ENCODE results near the gene CALCB. TPM values are rescaled to one million over a fixed set of nuclear protein-coding genes. Genes with fewer than 3 reads are reported as not detected.
A peak's percentile ranks its signal among the peaks of the same experiment; 100 is the strongest.

Gene CALCB
- total and polyA plus RNA-seq, 2 of the 4 experiments (the other 2 are of a cell fraction), result not detected

DNA sequence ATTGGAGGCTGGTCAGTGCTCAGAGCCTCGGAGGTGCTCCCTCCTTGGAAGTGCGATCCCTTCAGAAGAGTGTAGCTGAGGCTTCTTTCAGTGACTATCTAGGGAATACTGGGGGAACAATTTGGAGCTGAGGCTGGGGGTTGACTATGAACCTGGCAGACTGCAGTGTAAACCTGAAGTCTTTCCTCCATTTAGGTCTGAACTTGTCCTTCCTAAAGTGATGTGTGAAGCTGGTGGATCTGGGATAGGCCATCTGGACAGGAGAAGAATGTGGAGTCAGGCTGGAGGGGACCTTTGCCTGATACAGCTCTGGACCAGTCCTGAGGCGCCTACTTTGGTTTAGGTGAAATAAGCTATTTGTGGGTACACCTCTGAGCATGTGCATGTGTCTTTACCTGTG lies 37.8 kb downstream of the CALCB start:
- no peak overlapping the region for H3K14ac ChIP-seq (replicated peaks; ENCODE audit: low read depth, low read length)
- H3K27ac ChIP-seq (ENCODE audit: insufficient read depth, low read length), result no peak overlapping the region
- H3K9ac ChIP-seq (ENCODE audit: low read depth, low read length), result no peak overlapping the region
- peaks cover 0 to 12% of the 10 kb centered on the region in 2 experiments; a peak in 1 of 4 replicates for H3K79me1 ChIP-seq (ENCODE audit: low read depth in 1 of 2, low read length in 2 of 2)
- peaks cover 23% of the 10 kb centered on the region for H3K4me1 ChIP-seq (ENCODE audit: control insufficient read depth, insufficient read depth, low read length)
- no peak overlapping the region for H4K5ac ChIP-seq (ENCODE audit: low read depth, low read length)
- no peak overlapping the region for H4K8ac ChIP-seq (ENCODE audit: low read depth in 2 of 2, low read length in 2 of 2)
- no peak overlapping the region for H3K23ac ChIP-seq (ENCODE audit: low read depth, low read length)
- no TSS peak for BruUV-seq (replicated peaks)
- no peaks in the 10 kb centered on the region for H3K36me3 ChIP-seq (ENCODE audit: control insufficient read depth, insufficient read depth, low read length)
- intact Hi-C loops (cut with micrococcal nuclease), result no loop called here
- dilution Hi-C loops (cut with HindIII; ENCODE audit: low sequenced_read_pairs, unreplicated experiment), result no loop called here
- no peak for ATAC-seq (ENCODE audit: low read depth)
- no peak overlapping the region for H3K4me2 ChIP-seq (ENCODE audit: low read depth, low read length)
- H2BK15ac ChIP-seq (ENCODE audit: low read depth, low read length), result peak overlapping the region; percentile 45; the same call in 2 of the 3 replicates
- WGBS, 2 experiments (ENCODE audit: extremely low coverage in 2 of 2, insufficient read length in 1 of 2), result no CpG with 5 or more reads among the region's 3 CpGs
- H3K4me3 ChIP-seq (ENCODE audit: insufficient read depth, low read depth, low read length), result no peak overlapping the region
- TF ChIP-seq, protein P1, sequence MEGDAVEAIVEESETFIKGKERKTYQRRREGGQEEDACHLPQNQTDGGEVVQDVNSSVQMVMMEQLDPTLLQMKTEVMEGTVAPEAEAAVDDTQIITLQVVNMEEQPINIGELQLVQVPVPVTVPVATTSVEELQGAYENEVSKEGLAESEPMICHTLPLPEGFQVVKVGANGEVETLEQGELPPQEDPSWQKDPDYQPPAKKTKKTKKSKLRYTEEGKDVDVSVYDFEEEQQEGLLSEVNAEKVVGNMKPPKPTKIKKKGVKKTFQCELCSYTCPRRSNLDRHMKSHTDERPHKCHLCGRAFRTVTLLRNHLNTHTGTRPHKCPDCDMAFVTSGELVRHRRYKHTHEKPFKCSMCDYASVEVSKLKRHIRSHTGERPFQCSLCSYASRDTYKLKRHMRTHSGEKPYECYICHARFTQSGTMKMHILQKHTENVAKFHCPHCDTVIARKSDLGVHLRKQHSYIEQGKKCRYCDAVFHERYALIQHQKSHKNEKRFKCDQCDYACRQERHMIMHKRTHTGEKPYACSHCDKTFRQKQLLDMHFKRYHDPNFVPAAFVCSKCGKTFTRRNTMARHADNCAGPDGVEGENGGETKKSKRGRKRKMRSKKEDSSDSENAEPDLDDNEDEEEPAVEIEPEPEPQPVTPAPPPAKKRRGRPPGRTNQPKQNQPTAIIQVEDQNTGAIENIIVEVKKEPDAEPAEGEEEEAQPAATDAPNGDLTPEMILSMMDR (conservative IDR thresholded peaks at IDR 0.05; ENCODE audit: low read depth, low read length), result no peak
- TF ChIP-seq RCOR1 (IDR thresholded peaks at IDR 0.05; ENCODE audit: insufficient replicate concordance, low read length), result no peak
- no peak for TF ChIP-seq BHLHE40 (IDR thresholded peaks at IDR 0.05; ENCODE audit: low read depth, low read length)
- TF ChIP-seq MAZ (IDR thresholded peaks at IDR 0.05; ENCODE audit: borderline replicate concordance, low read depth, low read length), result no peak
- TF ChIP-seq MAFK (IDR thresholded peaks at IDR 0.05; ENCODE audit: low read depth, low read length), result no peak
- no peak for TF ChIP-seq SMC3 (IDR thresholded peaks at IDR 0.05; ENCODE audit: low read depth, low read length)
- no peak for TF ChIP-seq RFX5 (IDR thresholded peaks at IDR 0.05; ENCODE audit: low read depth, low read length)
- TF ChIP-seq, protein P2, sequence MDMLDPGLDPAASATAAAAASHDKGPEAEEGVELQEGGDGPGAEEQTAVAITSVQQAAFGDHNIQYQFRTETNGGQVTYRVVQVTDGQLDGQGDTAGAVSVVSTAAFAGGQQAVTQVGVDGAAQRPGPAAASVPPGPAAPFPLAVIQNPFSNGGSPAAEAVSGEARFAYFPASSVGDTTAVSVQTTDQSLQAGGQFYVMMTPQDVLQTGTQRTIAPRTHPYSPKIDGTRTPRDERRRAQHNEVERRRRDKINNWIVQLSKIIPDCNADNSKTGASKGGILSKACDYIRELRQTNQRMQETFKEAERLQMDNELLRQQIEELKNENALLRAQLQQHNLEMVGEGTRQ (IDR thresholded peaks at IDR 0.05; ENCODE audit: low read depth, low read length), result no peak
- TF ChIP-seq NFE2L2 (IDR thresholded peaks at IDR 0.05; ENCODE audit: low read depth, low read length), result no peak
- no peak for TF ChIP-seq POLR2A (IDR thresholded peaks at IDR 0.05; ENCODE audit: low read depth, low read length)
- TF ChIP-seq FOS (IDR thresholded peaks at IDR 0.05; ENCODE audit: low read depth, low read length), result no peak
- no peak for TF ChIP-seq MXI1 (IDR thresholded peaks at IDR 0.05; ENCODE audit: borderline replicate concordance, low read depth, low read length)
- no peak for TF ChIP-seq CEBPB (IDR thresholded peaks at IDR 0.05; ENCODE audit: low read depth, low read length)
- H2BK20ac ChIP-seq (ENCODE audit: low read depth, low read length), result no peak overlapping the region
- H4K91ac ChIP-seq (ENCODE audit: insufficient read depth, low read depth, low read length), result no peak overlapping the region; the same call in none of the 2 replicates
- H3K9me3 ChIP-seq (ENCODE audit: control insufficient read depth, insufficient read depth, low read length), result no peaks in the 10 kb centered on the region
- ChIA-PET CTCF (interaction anchor here (0.8 to 1.0 kb wide), 2 partner anchors 48 to 50 kb away, joined by 3 to 4 read pairs; no protein-coding TSS in a partner anchor), POLR2A (ENCODE audit: unreplicated experiment) (no interaction called here)
- peak overlapping the region; percentile 42; the same call in 1 of the 2 replicates for H2BK120ac ChIP-seq (ENCODE audit: low read depth, low read length)
- no peaks in the 10 kb centered on the region for H4K20me1 ChIP-seq (ENCODE audit: insufficient read depth, low read length)
- H2AK9ac ChIP-seq (replicated peaks; ENCODE audit: low read depth, low read length, poor library complexity), result no peak overlapping the region
- H2AFZ ChIP-seq (replicated peaks; ENCODE audit: low read length, poor library complexity), result no peak overlapping the region
- in situ Hi-C loops (cut with MboI; ENCODE audit: low sequenced_read_pairs), result loop anchor here (5.0 kb wide), 1 partner anchor 46 kb away; no protein-coding TSS in a partner anchor
- peaks cover 19% of the 10 kb centered on the region for H3K9me1 ChIP-seq (ENCODE audit: insufficient read depth, low read length)
- H2BK5ac ChIP-seq (ENCODE audit: low read depth, low read length, poor library complexity, severe bottlenecking), result no peak overlapping the region
- no peak overlapping the region for H3K56ac ChIP-seq (ENCODE audit: extremely low read depth, insufficient read depth, low read length)
- no peak overlapping the region for H3K18ac ChIP-seq (ENCODE audit: low read depth, low read length)
- H3K27me3 ChIP-seq (ENCODE audit: control insufficient read depth, insufficient read depth, low read length), result no peaks in the 10 kb centered on the region
- DNase-seq, result no peak
- peak overlapping the region; percentile 50 for H3K4ac ChIP-seq (ENCODE audit: low read depth, low read length)
- no peak overlapping the region for H2AK5ac ChIP-seq (ENCODE audit: low read depth, low read length)
